ENCODE data around the gene EBF3. TPM values are rescaled to one million over a fixed set of nuclear protein-coding genes. Genes with fewer than 3 reads are reported as not detected.

EBF3 gene
- total RNA-seq, 1 donor from 2014 or later = 0.20 TPM

DNA sequence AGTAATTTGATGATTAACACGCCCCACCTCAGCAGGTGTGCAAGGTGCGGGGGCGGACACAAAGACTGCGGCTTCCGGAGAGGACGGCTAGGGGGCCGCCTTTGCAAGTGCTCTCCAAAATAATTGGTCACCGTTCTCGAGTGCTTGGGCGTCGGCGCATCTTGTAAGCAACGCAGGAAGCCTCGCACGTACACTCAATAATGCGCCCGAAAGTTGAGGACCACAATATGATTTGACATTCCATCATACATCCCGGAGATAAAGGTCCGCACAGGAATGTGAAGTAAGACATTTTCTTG is 114.7 kb downstream of the EBF3 start:
- H3K27ac ChIP-seq = no peak overlapping the region
- no peaks in the 10 kb centered on the region for H3K27me3 ChIP-seq
- H3K36me3 ChIP-seq = no peaks in the 10 kb centered on the region
- TF ChIP-seq, protein P1, sequence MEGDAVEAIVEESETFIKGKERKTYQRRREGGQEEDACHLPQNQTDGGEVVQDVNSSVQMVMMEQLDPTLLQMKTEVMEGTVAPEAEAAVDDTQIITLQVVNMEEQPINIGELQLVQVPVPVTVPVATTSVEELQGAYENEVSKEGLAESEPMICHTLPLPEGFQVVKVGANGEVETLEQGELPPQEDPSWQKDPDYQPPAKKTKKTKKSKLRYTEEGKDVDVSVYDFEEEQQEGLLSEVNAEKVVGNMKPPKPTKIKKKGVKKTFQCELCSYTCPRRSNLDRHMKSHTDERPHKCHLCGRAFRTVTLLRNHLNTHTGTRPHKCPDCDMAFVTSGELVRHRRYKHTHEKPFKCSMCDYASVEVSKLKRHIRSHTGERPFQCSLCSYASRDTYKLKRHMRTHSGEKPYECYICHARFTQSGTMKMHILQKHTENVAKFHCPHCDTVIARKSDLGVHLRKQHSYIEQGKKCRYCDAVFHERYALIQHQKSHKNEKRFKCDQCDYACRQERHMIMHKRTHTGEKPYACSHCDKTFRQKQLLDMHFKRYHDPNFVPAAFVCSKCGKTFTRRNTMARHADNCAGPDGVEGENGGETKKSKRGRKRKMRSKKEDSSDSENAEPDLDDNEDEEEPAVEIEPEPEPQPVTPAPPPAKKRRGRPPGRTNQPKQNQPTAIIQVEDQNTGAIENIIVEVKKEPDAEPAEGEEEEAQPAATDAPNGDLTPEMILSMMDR (IDR thresholded peaks at IDR 0.05) = no peak
- no peaks in the 10 kb centered on the region for H3K9me3 ChIP-seq
- DNase-seq (no peak), ATAC-seq (no peak)
- peaks cover 12% of the 10 kb centered on the region for H3K4me1 ChIP-seq
- H3K4me3 ChIP-seq = no peak overlapping the region
- intact Hi-C loops (cut with DNase I) = no loop called here

DNA sequence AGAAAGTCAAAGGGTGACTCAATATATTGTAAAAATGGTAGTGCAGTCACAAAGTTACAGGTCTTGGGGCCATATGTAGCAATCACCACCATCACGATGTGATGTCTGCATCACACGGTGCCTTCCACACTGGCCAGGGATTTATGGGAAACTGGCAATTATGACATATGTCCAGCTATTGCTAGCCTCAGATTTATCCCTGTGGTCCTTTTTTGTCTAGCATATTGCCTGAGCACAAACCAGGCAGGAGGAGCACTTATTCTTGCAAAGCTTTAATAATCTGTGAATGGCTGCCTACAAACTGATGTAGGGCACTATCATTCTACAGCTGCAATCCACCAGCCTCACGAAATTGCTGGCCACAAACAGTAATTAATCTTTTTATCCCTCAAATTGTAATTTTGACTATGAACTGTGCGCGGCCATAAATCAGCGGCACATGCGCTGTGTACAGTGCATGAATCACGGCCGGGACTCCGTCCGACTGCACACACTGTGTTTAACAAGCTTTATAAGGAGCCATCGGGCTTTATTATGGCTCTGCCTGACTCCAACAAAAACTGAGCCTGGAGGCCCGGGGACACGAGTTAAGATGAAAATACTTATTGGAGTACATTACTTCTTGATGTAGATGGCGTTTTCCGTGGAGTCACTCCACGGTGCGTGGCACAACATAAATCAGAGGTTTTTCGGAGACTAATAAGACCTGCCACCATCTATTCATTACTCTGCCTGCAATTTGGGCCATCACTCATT is 115.2 kb downstream of the EBF3 start:
- TF ChIP-seq, protein P1 (IDR thresholded peaks at IDR 0.05) = no peak
- no peaks in the 10 kb centered on the region for H3K27me3 ChIP-seq
- ATAC-seq (no peak), DNase-seq (no peak)
- intact Hi-C loops (cut with DNase I) = no loop called here
- H3K4me1 ChIP-seq = peaks cover 11% of the 10 kb centered on the region
- no peak overlapping the region for H3K4me3 ChIP-seq
- H3K27ac ChIP-seq = no peak overlapping the region
- no peaks in the 10 kb centered on the region for H3K9me3 ChIP-seq
- no peaks in the 10 kb centered on the region for H3K36me3 ChIP-seq

DNA sequence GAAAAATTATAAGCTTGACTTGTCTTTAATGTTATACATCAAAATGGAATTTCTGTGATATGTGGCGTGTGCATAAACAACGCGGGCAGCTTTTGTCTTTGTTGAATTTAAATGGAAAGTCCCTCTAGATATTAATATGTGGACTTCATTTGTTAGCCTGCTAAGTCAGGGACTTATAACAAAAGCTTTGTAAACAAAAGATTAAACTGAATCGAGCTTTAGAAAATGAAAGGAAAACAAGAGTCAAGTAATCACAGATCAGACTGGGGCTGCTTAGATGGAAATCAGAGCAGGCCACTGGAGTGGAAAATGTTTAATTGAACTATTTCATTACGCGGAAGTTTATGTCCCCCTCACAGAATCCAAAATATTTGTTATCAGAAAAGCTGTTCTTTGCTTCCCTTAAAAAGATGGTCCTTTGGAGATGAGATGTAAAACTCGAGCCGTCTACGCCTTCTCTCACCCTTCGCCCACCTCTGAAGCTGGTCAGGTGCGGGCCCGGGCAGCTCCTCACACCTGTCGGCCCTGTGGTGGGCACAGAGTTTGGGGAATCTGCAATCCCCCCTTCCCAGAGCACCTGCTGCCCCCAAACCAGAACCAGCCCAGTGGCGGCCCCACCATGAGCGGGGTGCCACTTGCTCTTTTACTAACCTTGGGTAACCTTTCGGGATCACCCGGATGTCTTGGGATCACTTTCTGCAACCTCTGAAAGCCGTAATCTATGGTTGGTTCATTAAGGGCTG is 116.2 kb downstream of the EBF3 start:
- DNase-seq (no peak), ATAC-seq (no peak)
- TF ChIP-seq, protein P1 (IDR thresholded peaks at IDR 0.05) = no peak
- intact Hi-C loops (cut with DNase I) = no loop called here
- H3K4me1 ChIP-seq = peaks cover 1% of the 10 kb centered on the region
- H3K36me3 ChIP-seq = no peaks in the 10 kb centered on the region
- no peaks in the 10 kb centered on the region for H3K27me3 ChIP-seq
- no peak overlapping the region for H3K4me3 ChIP-seq
- H3K9me3 ChIP-seq = no peaks in the 10 kb centered on the region
- H3K27ac ChIP-seq = no peak overlapping the region

DNA sequence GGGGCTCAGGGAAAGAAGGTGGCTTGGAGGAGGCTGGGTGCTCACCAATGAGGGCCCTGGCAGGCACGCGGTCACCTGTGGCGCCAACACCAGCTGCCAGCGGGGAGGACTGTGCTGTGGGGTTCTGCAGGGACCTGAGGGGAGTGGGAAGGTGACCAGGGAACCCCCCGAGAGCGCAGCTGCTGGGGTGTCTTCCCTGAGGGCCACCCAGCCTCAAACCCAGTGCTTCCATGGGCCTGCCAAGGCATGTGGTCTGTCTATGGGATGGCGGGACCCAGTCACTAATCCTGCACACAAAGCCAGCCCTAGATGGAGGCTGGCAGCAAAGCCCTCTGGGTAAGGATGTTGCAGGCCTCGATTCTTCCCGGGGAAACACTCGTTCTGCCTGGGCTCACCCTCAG is 117.1 kb downstream of the EBF3 start:
- ATAC-seq (no peak), DNase-seq (peak; percentile 52)
- H3K27ac ChIP-seq = no peak overlapping the region

DNA sequence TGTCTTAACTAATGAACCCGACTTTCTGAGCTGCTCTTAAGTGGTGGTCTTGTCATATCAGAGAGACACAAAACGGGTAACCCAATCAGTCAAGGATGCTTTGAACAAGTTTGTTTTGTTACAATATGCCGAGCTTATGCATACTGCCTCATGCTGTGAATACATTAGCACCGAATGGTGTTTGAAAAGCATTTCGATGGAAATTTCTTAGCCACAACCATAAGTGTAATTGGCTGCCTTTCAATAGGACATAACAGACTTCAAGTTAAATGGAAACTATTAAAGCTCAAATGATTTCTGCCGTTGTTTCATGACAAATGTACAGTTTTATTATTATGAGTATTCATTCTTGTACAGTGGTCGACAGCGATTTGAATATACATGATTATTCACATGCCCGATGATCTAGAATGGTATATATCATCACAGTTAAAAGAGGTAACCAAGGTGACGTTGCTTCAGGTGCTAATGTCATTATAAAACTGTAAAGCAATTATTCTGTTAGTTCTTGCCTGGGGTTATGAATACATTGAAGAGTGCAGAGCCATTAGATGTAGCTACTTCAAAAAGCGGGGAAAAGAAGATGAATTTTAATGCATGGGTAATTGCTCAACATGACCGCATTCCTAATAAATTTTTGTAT is 118.8 kb downstream of the EBF3 start:
- no peaks in the 10 kb centered on the region for H3K27me3 ChIP-seq
- H3K36me3 ChIP-seq = no peaks in the 10 kb centered on the region
- DNase-seq = no peak
- ATAC-seq = no peak
- TF ChIP-seq, protein P1 (IDR thresholded peaks at IDR 0.05) = no peak
- no peaks in the 10 kb centered on the region for H3K9me3 ChIP-seq
- no peak overlapping the region for H3K4me3 ChIP-seq
- no peak overlapping the region for H3K27ac ChIP-seq
- intact Hi-C loops (cut with DNase I) = no loop called here
- no peaks in the 10 kb centered on the region for H3K4me1 ChIP-seq

More for the DNA sequence above, 117.1 kb downstream of the EBF3 start:
- Histone ChIP-seq H3K27me3 (no peaks in the 10 kb centered on the region), H3K9me3 (no peaks in the 10 kb centered on the region), H3K36me3 (no peaks in the 10 kb centered on the region), H3K4me1 (no peaks in the 10 kb centered on the region), H3K4me3 (no peak overlapping the region)
- intact Hi-C loops (cut with DNase I) = no loop called here
- TF ChIP-seq, protein P1 (IDR thresholded peaks at IDR 0.05) = no peak
